ENCODE data around the gene MZF1.
A peak's percentile ranks its signal among the peaks of the same experiment; 100 is the strongest.
"Not testable (repeated sequence)": the region's sequence is repeated elsewhere in the genome, so short reads cannot be mapped to it uniquely, and the experiment has no call there.

The MZF1 gene

GRCh38 chr19:58544591-58545285 lies 28.4 kb downstream of the MZF1 start:
- peaks cover 40% of the 10 kb centered on the region for H3K79me2 ChIP-seq (ENCODE audit: insufficient read depth, low read length)
- no peaks in the 10 kb centered on the region for H3K9me3 ChIP-seq (ENCODE audit: insufficient read depth, low read length)
- H3F3A ChIP-seq (ENCODE audit: insufficient read depth): 0 out of 2 replicates have a peak, but pooled peaks cover 8% of the 10 kb centered on the region
- peak overlapping the region; percentile 77 for H3K4me2 ChIP-seq (ENCODE audit: low read depth, low read length, poor library complexity, severe bottlenecking)
- H3K4me3 ChIP-seq (ENCODE audit: insufficient read depth, low read length, poor library complexity, severe bottlenecking): peak overlapping the region; percentile 100
- H3K36me3 ChIP-seq (ENCODE audit: low read length): peaks cover 17% of the 10 kb centered on the region
- no peaks in the 10 kb centered on the region for H3K27me3 ChIP-seq (ENCODE audit: low read length)
- H3K9me2 ChIP-seq (replicated peaks; ENCODE audit: insufficient read depth, low read length): no peaks in the 10 kb centered on the region
- H3K9ac ChIP-seq (ENCODE audit: low read length): peak overlapping the region; percentile 98
- TF ChIP-seq CTCF (IDR thresholded peaks at IDR 0.05; ENCODE audit: insufficient read depth, low read length, poor library complexity, severe bottlenecking): no peak
- TF ChIP-seq EZH2phosphoT487 (conservative IDR thresholded peaks at IDR 0.05; ENCODE audit: low read length): no peak
- H4K20me1 ChIP-seq (ENCODE audit: low read depth, low read length): peaks cover 24% of the 10 kb centered on the region
- H2AFZ ChIP-seq (ENCODE audit: low read depth, low read length, severe bottlenecking): no peak overlapping the region
- H3K27ac ChIP-seq (ENCODE audit: low read depth, low read length): peak overlapping the region; percentile 82

GRCh38 chr19:58543826-58544590 lies 29.1 kb downstream of the MZF1 start, which contains the start of gene TRIM28:
TSS of gene TRIM28 (plus strand) at chr19:58544064. CDS start at chr19:58544758, 694 bp downstream.
- Histone ChIP-seq H4K20me1 (ENCODE audit: low read depth, low read length) (peaks cover 24% of the 10 kb centered on the region), H2AFZ (ENCODE audit: low read depth, low read length, severe bottlenecking) (peak within 1 kb of the TSS; percentile 81)
- no peak for TF ChIP-seq EZH2phosphoT487 (conservative IDR thresholded peaks at IDR 0.05; ENCODE audit: low read length)
- TF ChIP-seq CTCF (IDR thresholded peaks at IDR 0.05; ENCODE audit: insufficient read depth, low read length, poor library complexity, severe bottlenecking): no peak

GRCh38 chr19:58542641-58543372 lies 30.3 kb downstream of the MZF1 start:
- H3K27ac ChIP-seq (ENCODE audit: low read depth, low read length); H3K9me2 ChIP-seq (replicated peaks; ENCODE audit: insufficient read depth, low read length); H3K4me2 ChIP-seq (ENCODE audit: low read depth, low read length, poor library complexity, severe bottlenecking); H3K4me3 ChIP-seq (ENCODE audit: insufficient read depth, low read length, poor library complexity, severe bottlenecking); H3K9ac ChIP-seq (ENCODE audit: low read length); H3K27me3 ChIP-seq (ENCODE audit: low read length); H3K9me3 ChIP-seq (ENCODE audit: insufficient read depth, low read length); H3F3A ChIP-seq (ENCODE audit: insufficient read depth); H2AFZ ChIP-seq (ENCODE audit: low read depth, low read length, severe bottlenecking): not testable (repeated sequence)
- H4K20me1 ChIP-seq (ENCODE audit: low read depth, low read length): peaks cover 24% of the 10 kb centered on the region
- H3K36me3 ChIP-seq (ENCODE audit: low read length): peaks cover 14% of the 10 kb centered on the region
- H3K79me2 ChIP-seq (ENCODE audit: insufficient read depth, low read length): peaks cover 31% of the 10 kb centered on the region

More at GRCh38 chr19:58543826-58544590, 29.1 kb downstream of the MZF1 start, which contains the start of gene TRIM28:
- peak within 1 kb of the TSS; percentile 98 for H3K9ac ChIP-seq (ENCODE audit: low read length)
- peak within 1 kb of the TSS; percentile 100 for H3K4me3 ChIP-seq (ENCODE audit: insufficient read depth, low read length, poor library complexity, severe bottlenecking)
- no peaks in the 10 kb centered on the region for H3K9me2 ChIP-seq (replicated peaks; ENCODE audit: insufficient read depth, low read length)
- peak within 1 kb of the TSS; percentile 77 for H3K4me2 ChIP-seq (ENCODE audit: low read depth, low read length, poor library complexity, severe bottlenecking)
- peak within 1 kb of the TSS; percentile 82 for H3K27ac ChIP-seq (ENCODE audit: low read depth, low read length)
- 0 out of 2 replicates have a peak, but pooled peaks cover 8% of the 10 kb centered on the region for H3F3A ChIP-seq (ENCODE audit: insufficient read depth)
- no peaks in the 10 kb centered on the region for H3K9me3 ChIP-seq (ENCODE audit: insufficient read depth, low read length)
- H3K36me3 ChIP-seq (ENCODE audit: low read length): peaks cover 17% of the 10 kb centered on the region
- peaks cover 40% of the 10 kb centered on the region for H3K79me2 ChIP-seq (ENCODE audit: insufficient read depth, low read length)
- no peaks in the 10 kb centered on the region for H3K27me3 ChIP-seq (ENCODE audit: low read length)

DNA sequence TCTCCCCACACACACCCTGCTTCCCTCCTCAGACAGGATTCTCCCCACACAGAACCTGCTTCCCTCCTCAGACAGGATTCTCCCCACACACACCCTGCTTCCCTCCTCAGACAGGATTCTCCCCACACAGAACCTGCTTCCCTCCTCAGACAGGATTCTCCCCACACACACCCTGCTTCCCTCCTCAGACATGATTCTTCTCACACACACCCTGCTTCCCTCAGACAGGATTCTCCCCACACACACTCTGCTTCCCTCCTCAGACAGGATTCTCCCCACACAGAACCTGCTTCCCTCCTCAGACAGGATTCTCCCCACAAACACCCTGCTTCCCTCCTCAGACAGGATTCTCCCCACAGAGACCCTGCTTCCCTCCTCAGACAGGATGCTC lies 34.0 kb downstream of the MZF1 start:
- H3K9me2 ChIP-seq (replicated peaks; ENCODE audit: insufficient read depth, low read length); H2AFZ ChIP-seq (ENCODE audit: low read depth, low read length, severe bottlenecking); H4K20me1 ChIP-seq (ENCODE audit: low read depth, low read length); H3K79me2 ChIP-seq (ENCODE audit: insufficient read depth, low read length); H3K4me3 ChIP-seq (ENCODE audit: insufficient read depth, low read length, poor library complexity, severe bottlenecking); H3F3A ChIP-seq (ENCODE audit: insufficient read depth); H3K36me3 ChIP-seq (ENCODE audit: low read length); H3K27ac ChIP-seq (ENCODE audit: low read depth, low read length); H3K27me3 ChIP-seq (ENCODE audit: low read length); H3K9me3 ChIP-seq (ENCODE audit: insufficient read depth, low read length): not testable (repeated sequence)
- Histone ChIP-seq H3K4me2 (ENCODE audit: low read depth, low read length, poor library complexity, severe bottlenecking) (peak overlapping the region; percentile 43), H3K9ac (ENCODE audit: low read length) (peak overlapping the region; percentile 48; the same call in 1 of the 2 replicates)
